Thoracic aorta (tissue), 2 donors: ENCODE results near the gene FEM1B. TPM values are rescaled to one million over a fixed set of nuclear protein-coding genes. Genes with fewer than 3 reads are reported as not detected.

ENCODE experiments used
- ATAC-seq: fragments of 150-250 bp; one replicate; pipeline ENCODE4 v1.8.0; 2017; ENCODE audit warnings: low read depth; ENCODE audit not compliant: insufficient number of reproducible peaks, low FRiP score
- DNase-seq: peaks from one replicate; pipeline ENCODE4 v3.0.0-alpha.2; 2020; ENCODE audit warnings: low spot score
- H3K27ac ChIP-seq, 2 donors: fragments of 200-600 bp; sonication (generic); 1 replicate in 1 of 2; 2 replicates in 1 of 2; pipeline ENCODE4 v1.5.1; 2016; ENCODE audit warnings: mild to moderate bottlenecking in 2 of 2, moderate library complexity in 2 of 2
- H3K27me3 ChIP-seq: fragments of 200-600 bp; sonication (generic); replicated peaks from 2 replicates; pipeline ENCODE4 v1.6.0; 2016; ENCODE audit warnings: mild to moderate bottlenecking; ENCODE audit not compliant: insufficient read depth
- H3K36me3 ChIP-seq: fragments of 200-600 bp; sonication (generic); one replicate; pipeline ENCODE4 v1.5.1; 2016
- H3K4me1 ChIP-seq, 2 donors: fragments of 200-600 bp; sonication (generic); 1 replicate in 1 of 2; 2 replicates in 1 of 2; pipeline versions ENCODE4 v1.5.1 to v1.6.0; 2016; ENCODE audit warnings: low read depth in 2 of 2, mild to moderate bottlenecking in 1 of 2; ENCODE audit not compliant: control insufficient read depth in 1 of 2
- H3K4me3 ChIP-seq: fragments of 200-600 bp; sonication (generic); 2 replicates; pipeline ENCODE4 v1.5.1; 2016; ENCODE audit warnings: mild to moderate bottlenecking
- H3K9me3 ChIP-seq: fragments of 200-600 bp; sonication (generic); 2 replicates; pipeline ENCODE4 v1.5.1; 2016
- CTCF ChIP-seq: fragments of 200-600 bp; sonication (generic); IDR thresholded peaks from one replicate; pipeline ENCODE4 v1.5.1; 2019; ENCODE audit warnings: antibody characterized with exemption
- total RNA-seq, 2 donors: library from RNA; depleted of rRNA; stranded (reverse); fragments of >200 nt; gene quantifications; one replicate each; pipeline versions ENCODE4 v1.1.0 to v1.2.3, GENCODE V29; 2016

FEM1B gene
- total RNA-seq, 2 donors from 2014 or later, result 31.1 to 56.2 TPM

- no peaks in the 10 kb centered on the region for H3K27me3 ChIP-seq
- H3K9me3 ChIP-seq, result no peaks in the 10 kb centered on the region
- H3K4me1 ChIP-seq, result peaks cover 16 to 67% of the 10 kb centered on the region in 2 donors
- TF ChIP-seq CTCF, result no peak
- H3K27ac ChIP-seq, result peak overlapping the region; percentile 91 to 92
- DNase-seq, result no peak
- peaks cover 39% of the 10 kb centered on the region for H3K36me3 ChIP-seq
- ATAC-seq, result no peak
- H3K4me3 ChIP-seq, result no peak overlapping the region
These were observed 33.9 kb downstream of the FEM1B start for GRCh38 chr15:68311464-68311835.

- Histone ChIP-seq H3K9me3 (no peaks in the 10 kb centered on the region), H3K27ac (peak overlapping the region; percentile 91 to 92), H3K27me3 (no peaks in the 10 kb centered on the region), H3K36me3 (peaks cover 45% of the 10 kb centered on the region), H3K4me3 (no peak overlapping the region), H3K4me1 (peaks cover 16 to 69% of the 10 kb centered on the region in 2 donors)
- DNase-seq, result no peak
- no peak for TF ChIP-seq CTCF
- no peak for ATAC-seq
These were observed 34.5 kb downstream of the FEM1B start for GRCh38 chr15:68311859-68312557.

- Histone ChIP-seq H3K4me1 (peaks cover 16 to 62% of the 10 kb centered on the region in 2 donors), H3K36me3 (peaks cover 52% of the 10 kb centered on the region), H3K27ac (peak overlapping the region; percentile 91 to 92), H3K27me3 (no peaks in the 10 kb centered on the region), H3K4me3 (no peak overlapping the region), H3K9me3 (no peaks in the 10 kb centered on the region)
- no peak for ATAC-seq
- no peak for DNase-seq
- no peak for TF ChIP-seq CTCF
These were observed 35.2 kb downstream of the FEM1B start for GRCh38 chr15:68312701-68313204.

GRCh38 chr15:68313501-68314410, 36.2 kb downstream of the FEM1B start:
- DNase-seq, result no peak
- peak overlapping the region; percentile 91 to 92 for H3K27ac ChIP-seq
- no peaks in the 10 kb centered on the region for H3K9me3 ChIP-seq

More at GRCh38 chr15:68313501-68314410, 36.2 kb downstream of the FEM1B start:
- Histone ChIP-seq H3K4me3 (no peak overlapping the region), H3K4me1 (peaks cover 16 to 52% of the 10 kb centered on the region in 2 donors), H3K36me3 (peaks cover 61% of the 10 kb centered on the region), H3K27me3 (no peaks in the 10 kb centered on the region)
- no peak for TF ChIP-seq CTCF
- no peak for ATAC-seq
